K562 (cell line): ENCODE data around the gene MKRN2OS. TPM values are rescaled to one million over a fixed set of nuclear protein-coding genes. Genes with fewer than 3 reads are reported as not detected.

ENCODE experiments used
- ATAC-seq: fragments of 200-7000 bp; cut with Tn5 transposase; 3 replicates; pipeline ENCODE4 v1.9.1; 2020; ENCODE audit warnings: moderate library complexity
- BruUV-seq: library from RNA; stranded (reverse); fragments of 400-500 nt; replicated peaks from 2 replicates; lab custom pipeline; 2021; lab: Mats Ljungman, UMichigan
- CTCF ChIA-PET: fragments of 300-600 bp; formaldehyde crosslinking; extraction: SDS; loops from one replicate; lab custom pipeline; 2021; ENCODE audit warnings: low intra/inter-chr PET ratio; lab: Yijun Ruan, JAX
- POLR2A ChIA-PET: fragments of 300-600, 350-650 bp; sonication (Branson Sonifier 250); formaldehyde crosslinking; extraction: SDS; loops from one replicate; lab custom pipeline; 2021; ENCODE audit warnings: antibody characterized with exemption, inconsistent platforms; lab: Yijun Ruan, JAX
- DNase-seq, 4 experiments: peaks; one replicate each; pipeline versions ENCODE4 v3.0.0 to v3.0.0-alpha.2; 2011 to 2018; ENCODE audit warnings: low spot score in 3 of 4, mixed read lengths in 3 of 4; ENCODE audit errors: extremely low read depth in 1 of 4
- FAIRE-seq: peaks from 2 replicates; lab custom pipeline; 2011; peaks lifted over from hg19 to GRCh38; lab: Jason Lieb, UNC
- H2AFZ ChIP-seq: 2 replicates; pipeline ENCODE4 v1.6.0; 2011; ENCODE audit warnings: low read depth, low read length, control low read depth, inconsistent platforms
- H3K27ac ChIP-seq: fragments of 200-600 bp; 3 replicates; pipeline ENCODE4 v1.8.0; 2011; ENCODE audit warnings: low read depth, mild to moderate bottlenecking, control low read depth, inconsistent platforms, low read length, moderate library complexity, mixed read lengths; ENCODE audit errors: extremely low read depth
- H3K27me3 ChIP-seq, 2 experiments: fragments of 300-600 bp in 1 of 2; 2 replicates in 1 of 2; 3 replicates in 1 of 2; pipeline versions ENCODE4 v1.6.0 to v1.8.0; 2011; ENCODE audit warnings: inconsistent platforms in 2 of 2, low read length in 2 of 2, mild to moderate bottlenecking in 1 of 2, mixed read lengths in 1 of 2, moderate library complexity in 1 of 2; ENCODE audit not compliant: control insufficient read depth in 2 of 2, insufficient read depth in 2 of 2
- H3K36me3 ChIP-seq: fragments of 300-600 bp; 3 replicates; pipeline ENCODE4 v1.8.0; 2011; ENCODE audit warnings: mild to moderate bottlenecking, low read length, inconsistent platforms; ENCODE audit not compliant: control insufficient read depth, insufficient read depth
- H3K4me1 ChIP-seq, 2 experiments: fragments of 200-600 bp in 1 of 2; replicated peaks in 1 of 2; 2 replicates in 1 of 2; 3 replicates in 1 of 2; pipeline versions ENCODE4 v1.5.1 to v1.8.0; 2011; ENCODE audit warnings: inconsistent platforms in 2 of 2, low read length in 2 of 2, mild to moderate bottlenecking in 1 of 2, mixed read lengths in 1 of 2, moderate library complexity in 1 of 2; ENCODE audit not compliant: control insufficient read depth in 2 of 2, insufficient read depth in 2 of 2
- H3K4me2 ChIP-seq: 2 replicates; pipeline ENCODE4 v1.6.1; 2011; ENCODE audit warnings: low read length, control low read depth, inconsistent platforms, mixed read lengths; ENCODE audit not compliant: insufficient read depth
- H3K4me3 ChIP-seq: fragments of 200-600 bp; sonication (generic), shearing (Covaris generic); 2 replicates; pipeline ENCODE4 v1.5.1; 2016; ENCODE audit warnings: control low read depth, inconsistent platforms
- H3K79me2 ChIP-seq: fragments of 200-600 bp; 3 replicates; pipeline ENCODE4 v1.8.0; 2011; ENCODE audit warnings: low read length, inconsistent platforms; ENCODE audit not compliant: control insufficient read depth, insufficient read depth
- H3K9ac ChIP-seq, 2 experiments: 2 replicates each; pipeline versions ENCODE4 v1.6.0 to v1.6.1; 2011; ENCODE audit warnings: low read depth in 2 of 2, low read length in 2 of 2, control low read depth in 1 of 2, inconsistent platforms in 1 of 2, mild to moderate bottlenecking in 1 of 2, mixed read lengths in 1 of 2; ENCODE audit not compliant: insufficient read depth in 1 of 2
- H3K9me1 ChIP-seq: one replicate; pipeline ENCODE4 v1.6.0; 2011; ENCODE audit warnings: inconsistent platforms, mild to moderate bottlenecking, low read length, moderate library complexity; ENCODE audit not compliant: control insufficient read depth, insufficient read depth
- H3K9me3 ChIP-seq: replicated peaks from 2 replicates; pipeline ENCODE4 v1.5.1; 2011; ENCODE audit warnings: low read depth, low read length, inconsistent platforms; ENCODE audit not compliant: control insufficient read depth, insufficient read depth
- H4K20me1 ChIP-seq: replicated peaks from 2 replicates; pipeline ENCODE4 v1.6.1; 2011; ENCODE audit warnings: low read length, inconsistent platforms, mixed read lengths; ENCODE audit not compliant: control insufficient read depth, insufficient read depth
- RBM22 ChIP-seq: fragments of 200-400 bp; formaldehyde crosslinking; IDR thresholded peaks from 2 replicates; pipeline ENCODE4 v1.6.1; 2018; ENCODE audit warnings: low read length, low read depth; ENCODE audit not compliant: poor library complexity, severe bottlenecking
- RFX7 ChIP-seq: fragments of 250-450 bp; sonication (Bioruptor Pico); IDR thresholded peaks from 2 replicates; pipeline ENCODE4 v1.5.1; 2021; ENCODE audit warnings: mild to moderate bottlenecking
- WGBS: fragments of 100-300 bp; shearing (Covaris generic); methylation state at CpG from one replicate; pipeline ENCODE4 v1.1.6; 2016; ENCODE audit warnings: low coverage, mixed read lengths; ENCODE audit not compliant: insufficient coverage; ENCODE audit errors: missing lambda C conversion rate; 5-methylcytosine and 5-hydroxymethylcytosine counted together
- in situ Hi-C: fragments of 300-500 bp; cut with MboI; formaldehyde crosslinking; loops from 4 replicates; pipeline ENCODE4 v1.15.0; 2018; ENCODE audit warnings: inconsistent platforms, mixed read lengths
- intact Hi-C: fragments of 100-400 bp; cut with micrococcal nuclease; formaldehyde crosslinking; loops from 2 replicates; pipeline ENCODE4 v1.14.2; 2022
- polyA plus RNA-seq, 8 experiments: library from polyadenylated mRNA; depleted of rRNA in 4 of 8; stranded (reverse) in 5 of 8; unstranded in 3 of 8; fragments of >200 nt; fragmentation: Nextera tagmentation in 2 of 8; fragmentation: Illumina TruSeq in 1 of 8; extraction: Ambion mirVana in 2 of 8; extraction: Trizol in 1 of 8; gene quantifications; 2 replicates each; pipeline versions ENCODE4 v1.2.1 to v1.2.3, GENCODE V29; 2011 to 2014; ENCODE audit warnings: inconsistent platforms in 1 of 8, missing spikeins in 1 of 8
- total RNA-seq, 7 experiments: library from RNA; depleted of rRNA in 6 of 7; stranded (reverse); fragments of >200 nt in 6 of 7; fragmentation: Illumina TruSeq in 2 of 7; extraction: Trizol in 2 of 7; gene quantifications; 2 replicates each; pipeline versions ENCODE4 v1.2.1 to v1.2.3, GENCODE V29; 2011 to 2021; ENCODE audit warnings: low replicate concordance in 1 of 7
- TF ChIP-seq, protein P1 (sequence below): fragments of 200-800 bp; sonication (Bioruptor generic); IDR thresholded peaks from 2 replicates; pipeline ENCODE4 v1.6.1; 2017; ENCODE audit warnings: missing genetic modification characterization, missing compliant biosample characterization

Gene MKRN2OS
- total and polyA plus RNA-seq, 9 of the 15 experiments (the other 6 are each of a cell fraction or from before 2014, with no cell fraction given) = 0.11 to 0.27 (median 0.17) TPM; not detected in 6

DNA sequence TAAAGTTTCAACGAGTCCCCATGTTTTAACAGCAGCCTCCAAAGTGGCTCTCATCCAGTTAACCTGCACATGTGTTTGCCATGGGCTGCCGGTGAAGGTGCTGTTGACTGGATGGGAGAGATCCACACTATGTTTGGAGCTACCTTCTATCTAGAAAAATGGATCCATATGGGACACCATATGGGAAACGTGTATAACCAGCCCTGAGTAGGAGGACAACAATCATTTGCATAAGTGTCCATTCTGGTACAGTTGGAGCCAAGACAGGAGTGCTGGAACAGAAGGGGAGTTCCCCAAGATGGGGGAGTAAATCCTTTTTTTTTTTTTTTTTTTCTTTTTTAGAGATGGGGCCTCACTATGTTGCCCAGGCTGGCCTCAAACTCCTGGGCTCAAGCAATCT is 48.2 kb upstream of the MKRN2OS start:
- ChIA-PET CTCF (no interaction called here), POLR2A (interaction anchor here (0.7 to 0.8 kb wide), 2 partner anchors 48 to 173 kb away, joined by 3 read pairs; no protein-coding TSS in a partner anchor)
- Histone ChIP-seq H3K36me3 (peaks cover 91% of the 10 kb centered on the region), H3K9me3 (no peaks in the 10 kb centered on the region), H4K20me1 (no peaks in the 10 kb centered on the region), H3K4me1 (0 out of 5 replicates have a peak, but pooled peaks cover 0 to 2% of the 10 kb centered on the region in 2 experiments), H3K4me2 (no peak overlapping the region), H3K9ac (no peak overlapping the region), H3K4me3 (no peak overlapping the region), H2AFZ (no peak overlapping the region), H3K27me3 (no peaks in the 10 kb centered on the region), H3K27ac (no peak overlapping the region), H3K79me2 (no peaks in the 10 kb centered on the region; the same call in 2 of the 3 replicates), H3K9me1 (no peaks in the 10 kb centered on the region)
- 89% methylated on average over 3 of the region's 3 CpGs for WGBS
- no peak for FAIRE-seq
- in situ Hi-C loops = no loop called here
- no peak for TF ChIP-seq RFX7 (CRISPR knock-in tag)
- intact Hi-C loops = no loop called here
- no peak for DNase-seq
- BruUV-seq = no TSS peak
- ATAC-seq = no peak

- TF ChIP-seq, protein P1, sequence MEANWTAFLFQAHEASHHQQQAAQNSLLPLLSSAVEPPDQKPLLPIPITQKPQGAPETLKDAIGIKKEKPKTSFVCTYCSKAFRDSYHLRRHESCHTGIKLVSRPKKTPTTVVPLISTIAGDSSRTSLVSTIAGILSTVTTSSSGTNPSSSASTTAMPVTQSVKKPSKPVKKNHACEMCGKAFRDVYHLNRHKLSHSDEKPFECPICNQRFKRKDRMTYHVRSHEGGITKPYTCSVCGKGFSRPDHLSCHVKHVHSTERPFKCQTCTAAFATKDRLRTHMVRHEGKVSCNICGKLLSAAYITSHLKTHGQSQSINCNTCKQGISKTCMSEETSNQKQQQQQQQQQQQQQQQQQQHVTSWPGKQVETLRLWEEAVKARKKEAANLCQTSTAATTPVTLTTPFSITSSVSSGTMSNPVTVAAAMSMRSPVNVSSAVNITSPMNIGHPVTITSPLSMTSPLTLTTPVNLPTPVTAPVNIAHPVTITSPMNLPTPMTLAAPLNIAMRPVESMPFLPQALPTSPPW (CRISPR knock-in tag) = no peak
- TF ChIP-seq RBM22 = peak; percentile 23
- no TSS peak for BruUV-seq
- in situ Hi-C loops = no loop called here
- 90% methylated on average over 4 of the region's 4 CpGs for WGBS
- H3K9me1 ChIP-seq = no peaks in the 10 kb centered on the region
- H3K27me3 ChIP-seq = no peaks in the 10 kb centered on the region
- DNase-seq = no peak
- no peak for ATAC-seq
- ChIA-PET POLR2A (no interaction called here), CTCF (no interaction called here)
- no peak overlapping the region for H2AFZ ChIP-seq
- H3K27ac ChIP-seq = no peak overlapping the region
- H3K9me3 ChIP-seq = no peaks in the 10 kb centered on the region
- no peak overlapping the region for H3K4me2 ChIP-seq
- H3K36me3 ChIP-seq = peaks cover 91% of the 10 kb centered on the region
- H3K9ac ChIP-seq = no peak overlapping the region
- 0 out of 5 replicates have a peak, but pooled peaks cover 0 to 2% of the 10 kb centered on the region in 2 experiments for H3K4me1 ChIP-seq
- intact Hi-C loops = no loop called here
- H4K20me1 ChIP-seq = no peaks in the 10 kb centered on the region
- FAIRE-seq = no peak
- no peak overlapping the region for H3K4me3 ChIP-seq
- H3K79me2 ChIP-seq = no peaks in the 10 kb centered on the region; the same call in 2 of the 3 replicates
Measured at GRCh38 chr3:12591997-12592715, 46.9 kb upstream of the MKRN2OS start.
